K562 (cell line): ENCODE results near the gene RASGEF1C. TPM values are rescaled to one million over a fixed set of nuclear protein-coding genes. Genes with fewer than 3 reads are reported as not detected.

ENCODE experiments used
- ARID1B ChIP-seq: fragments of 450-650 bp; IDR thresholded peaks from 2 replicates; pipeline ENCODE4 v1.6.1; 2016; ENCODE audit warnings: antibody characterized with exemption, mild to moderate bottlenecking, inconsistent platforms
- CBX1 ChIP-seq: sonication (generic); IDR thresholded peaks from 2 replicates; pipeline ENCODE4 v1.6.1; 2016; ENCODE audit warnings: antibody characterized with exemption, low read depth, mild to moderate bottlenecking
- CREM ChIP-seq: IDR thresholded peaks from 2 replicates; pipeline ENCODE4 v1.6.1; 2014; ENCODE audit warnings: antibody characterized with exemption, low read depth
- DPF2 ChIP-seq: fragments of 450-650 bp; IDR thresholded peaks from 2 replicates; pipeline ENCODE4 v1.6.1; 2016
- FOXK2 ChIP-seq, 2 experiments: fragments of 450-650 bp; IDR thresholded peaks in 1 of 2; conservative IDR thresholded peaks in 1 of 2; 2 replicates each; pipeline ENCODE4 v1.6.1; 2016; ENCODE audit warnings: low read depth in 2 of 2, mild to moderate bottlenecking in 1 of 2
- HDAC2 ChIP-seq: fragments of 450-650 bp; IDR thresholded peaks from 2 replicates; pipeline ENCODE4 v1.6.1; 2016; ENCODE audit warnings: mild to moderate bottlenecking
- LCOR ChIP-seq: sonication (generic); formaldehyde crosslinking; IDR thresholded peaks from 2 replicates; pipeline ENCODE4 v1.8.0; 2022; ENCODE audit warnings: mild to moderate bottlenecking, missing genetic modification reagents
- MAFF ChIP-seq: IDR thresholded peaks from 2 replicates; pipeline ENCODE4 v1.6.1; 2012; ENCODE audit warnings: low read length, improper control_type of control experiment
- MAFK ChIP-seq: IDR thresholded peaks from 2 replicates; pipeline ENCODE4 v1.6.1; 2011; ENCODE audit warnings: low read length, improper control_type of control experiment
- MECOM ChIP-seq: fragments of 250-450 bp; sonication (Bioruptor Pico); IDR thresholded peaks from 2 replicates; pipeline ENCODE4 v1.8.0; 2022; ENCODE audit warnings: inconsistent platforms
- MTF1 ChIP-seq: fragments of 250-450 bp; sonication (Bioruptor Pico); IDR thresholded peaks from 2 replicates; pipeline ENCODE4 v1.9.0; 2021; ENCODE audit warnings: moderate library complexity, mild to moderate bottlenecking, inconsistent platforms, borderline replicate concordance
- NFE2 ChIP-seq: IDR thresholded peaks from 2 replicates; pipeline ENCODE4 v1.6.1; 2014; ENCODE audit warnings: antibody characterized with exemption, low read depth
- NRF1 ChIP-seq, 2 experiments: fragments of 450-650 bp; IDR thresholded peaks in 1 of 2; conservative IDR thresholded peaks in 1 of 2; 2 replicates each; pipeline ENCODE4 v1.6.1; 2014; ENCODE audit warnings: mild to moderate bottlenecking in 2 of 2
- PBX2 ChIP-seq, 2 experiments: IDR thresholded peaks in 1 of 2; conservative IDR thresholded peaks in 1 of 2; 2 replicates each; pipeline ENCODE4 v1.6.1; 2016; ENCODE audit warnings: low read depth in 2 of 2, mild to moderate bottlenecking in 1 of 2, missing compliant biosample characterization in 1 of 2, missing genetic modification characterization in 1 of 2, moderate library complexity in 1 of 2
- POLR2H ChIP-seq: IDR thresholded peaks from 2 replicates; pipeline ENCODE4 v1.6.1; 2016; ENCODE audit warnings: missing genetic modification characterization, low read depth, mild to moderate bottlenecking, control low read depth, missing compliant biosample characterization, moderate library complexity
- POU5F1 ChIP-seq: fragments of 150-350 bp; IDR thresholded peaks from 2 replicates; pipeline ENCODE4 v1.6.1; 2014; ENCODE audit warnings: borderline replicate concordance, low read length, low read depth, mild to moderate bottlenecking; ENCODE audit not compliant: partially characterized antibody
- RB1 ChIP-seq: fragments of 450-650 bp; IDR thresholded peaks from 2 replicates; pipeline ENCODE4 v1.6.1; 2017; ENCODE audit warnings: low read depth, mild to moderate bottlenecking
- RFX1 ChIP-seq: fragments of 450-650 bp; IDR thresholded peaks from 2 replicates; pipeline ENCODE4 v1.6.1; 2016; ENCODE audit warnings: mild to moderate bottlenecking, moderate library complexity
- SMC3 ChIP-seq: conservative IDR thresholded peaks from 2 replicates; pipeline ENCODE4 v1.6.1; 2011; ENCODE audit warnings: low read depth, low read length, improper control_type of control experiment; ENCODE audit not compliant: insufficient read depth
- TAF7 ChIP-seq: fragments of 450-650 bp; IDR thresholded peaks from 2 replicates; pipeline ENCODE4 v1.6.1; 2016; ENCODE audit warnings: missing genetic modification characterization, missing compliant biosample characterization
- TBL1XR1 ChIP-seq, 2 experiments: IDR thresholded peaks; 2 replicates each; pipeline ENCODE4 v1.6.1; 2012; ENCODE audit warnings: improper control_type of control experiment in 2 of 2, low read length in 2 of 2, mild to moderate bottlenecking in 1 of 2
- TEAD1 ChIP-seq, 2 experiments: fragments of 450-650 bp in 1 of 2; sonication (generic) in 1 of 2; formaldehyde crosslinking; IDR thresholded peaks; 2 replicates each; pipeline versions ENCODE4 v1.4.0 to v1.8.0; 2020 to 2022; ENCODE audit warnings: mild to moderate bottlenecking in 2 of 2, missing genetic modification reagents in 1 of 2
- TEAD4 ChIP-seq, 2 experiments: sonication (generic) in 1 of 2; formaldehyde crosslinking in 1 of 2; IDR thresholded peaks; 2 replicates each; pipeline versions ENCODE4 v1.6.1 to v1.8.0; 2012 to 2022; ENCODE audit warnings: borderline replicate concordance in 1 of 2, inconsistent platforms in 1 of 2, low read length in 1 of 2, mild to moderate bottlenecking in 1 of 2, missing genetic modification reagents in 1 of 2
- ZNF121 ChIP-seq: sonication (generic); formaldehyde crosslinking; conservative IDR thresholded peaks from 2 replicates; pipeline ENCODE4 v1.8.0; 2022; ENCODE audit warnings: missing genetic modification reagents
- ZNF197 ChIP-seq: fragments of 200-800 bp; sonication (Bioruptor generic); IDR thresholded peaks from 2 replicates; pipeline ENCODE4 v1.6.1; 2016; ENCODE audit warnings: low read depth, missing genetic modification characterization, missing compliant biosample characterization
- ZNF253 ChIP-seq: fragments of 250-450 bp; sonication (Bioruptor Pico); conservative IDR thresholded peaks from 2 replicates; pipeline ENCODE4 v1.6.1; 2021; ENCODE audit warnings: mild to moderate bottlenecking
- ZNF280B ChIP-seq: fragments of 250-450 bp; sonication (Bioruptor Pico); IDR thresholded peaks from 2 replicates; pipeline ENCODE4 v1.5.1; 2021; ENCODE audit warnings: mild to moderate bottlenecking
- polyA plus RNA-seq, 8 experiments: library from polyadenylated mRNA; depleted of rRNA in 4 of 8; stranded (reverse) in 5 of 8; unstranded in 3 of 8; fragments of >200 nt; fragmentation: Nextera tagmentation in 2 of 8; fragmentation: Illumina TruSeq in 1 of 8; extraction: Ambion mirVana in 2 of 8; extraction: Trizol in 1 of 8; gene quantifications; 2 replicates each; pipeline versions ENCODE4 v1.2.1 to v1.2.3, GENCODE V29; 2011 to 2014; ENCODE audit warnings: inconsistent platforms in 1 of 8, missing spikeins in 1 of 8
- total RNA-seq, 7 experiments: library from RNA; depleted of rRNA in 6 of 7; stranded (reverse); fragments of >200 nt in 6 of 7; fragmentation: Illumina TruSeq in 2 of 7; extraction: Trizol in 2 of 7; gene quantifications; 2 replicates each; pipeline versions ENCODE4 v1.2.1 to v1.2.3, GENCODE V29; 2011 to 2021; ENCODE audit warnings: low replicate concordance in 1 of 7

RASGEF1C gene
- total and polyA plus RNA-seq, 9 of the 15 experiments (the other 6 are each of a cell fraction or from before 2014, with no cell fraction given): 0.04 to 1.1 (median 0.21) TPM; not detected in 4

DNA sequence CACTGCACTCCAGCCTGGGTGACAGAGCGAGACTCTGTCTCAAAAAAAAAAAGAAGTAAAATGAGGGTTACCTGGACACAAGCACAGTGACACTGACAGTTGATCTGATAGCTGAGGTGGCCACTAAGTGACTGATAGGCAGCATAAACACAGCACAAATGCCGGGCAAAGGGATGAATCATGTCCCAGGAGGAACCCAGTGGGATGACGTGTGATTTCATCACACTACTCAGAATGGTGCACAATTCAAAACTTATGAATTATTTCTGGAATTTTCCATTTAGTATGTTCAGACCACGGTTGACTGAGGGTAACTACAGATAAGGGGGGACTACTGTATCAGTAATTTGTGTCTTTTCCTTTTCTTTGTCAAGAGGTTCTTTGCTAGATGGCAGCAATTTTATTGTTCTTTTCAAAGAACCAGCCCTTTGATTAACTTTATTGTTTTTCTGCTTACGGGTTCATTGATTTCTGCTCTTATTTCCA, 103.1 kb downstream of the RASGEF1C start (continued):
- no peak for TF ChIP-seq HDAC2
- no peak for TF ChIP-seq POU5F1
- TF ChIP-seq TEAD1 (CRISPR knock-in tag; IDR thresholded peaks at IDR 0.05): peak in 1 of 2 experiments; percentile 36; a peak in 1 of 4 replicates
- peak; percentile 51; the same call in 1 of the 2 replicates for TF ChIP-seq TEAD4 (IDR thresholded peaks at IDR 0.05; ENCODE audit: low read length)
- TF ChIP-seq TEAD4 (CRISPR knock-in tag; IDR thresholded peaks at IDR 0.05; ENCODE audit: borderline replicate concordance): no peak
- TF ChIP-seq SMC3: no peak
- TF ChIP-seq ZNF197 (CRISPR knock-in tag): no peak
- TF ChIP-seq MECOM (CRISPR knock-in tag): no peak
- peak; percentile 80 for TF ChIP-seq DPF2
- TF ChIP-seq NFE2: peak; percentile 38
- peak; percentile 45 for TF ChIP-seq RFX1
- TF ChIP-seq PBX2 (CRISPR knock-in tag; IDR thresholded peaks at IDR 0.05; ENCODE audit: low read depth): peak; percentile 57
- TF ChIP-seq PBX2 (tag; conservative IDR thresholded peaks at IDR 0.05; ENCODE audit: low read depth): peak; percentile 82
- TF ChIP-seq TAF7 (tag): no peak
- no peak for TF ChIP-seq ZNF253 (CRISPR knock-in tag)
- no peak for TF ChIP-seq CBX1
- TF ChIP-seq POLR2H (tag): peak; percentile 73
- no peak for TF ChIP-seq ZNF280B (CRISPR knock-in tag)
- peak in 1 of 2 experiments; percentile 41; a peak in 1 of 4 replicates for TF ChIP-seq TBL1XR1 (IDR thresholded peaks at IDR 0.05; ENCODE audit: low read length in 2 of 2)
- TF ChIP-seq MTF1: no peak
- TF ChIP-seq CREM: peak; percentile 86
- no peak for TF ChIP-seq MAFF
- TF ChIP-seq LCOR (CRISPR knock-in tag): peak; percentile 46; the same call in 1 of the 2 replicates
- peak; percentile 12 to 49; a peak in 1 of 4 replicates for TF ChIP-seq FOXK2 (conservative IDR thresholded peaks at IDR 0.05 in 1 of 2, IDR thresholded peaks at IDR 0.05 in 1 of 2; ENCODE audit: low read depth in 2 of 2)
- TF ChIP-seq ARID1B: peak; percentile 78
- TF ChIP-seq ZNF121 (CRISPR knock-in tag): no peak
- TF ChIP-seq NRF1 (conservative IDR thresholded peaks at IDR 0.05 in 1 of 2, IDR thresholded peaks at IDR 0.05 in 1 of 2): 0 out of 4 replicates have a peak, but pooled peaks of 1 of the 2 experiments have one; percentile 13
- TF ChIP-seq RB1: no peak
- peak; percentile 4; the same call in 1 of the 2 replicates for TF ChIP-seq MAFK
